Measurements from ENCODE around the gene NHP2. TPM values are rescaled to one million over a fixed set of nuclear protein-coding genes. Genes with fewer than 3 reads are reported as not detected.
A peak's percentile ranks its signal among the peaks of the same experiment; 100 is the strongest.

The NHP2 gene
- total and polyA plus RNA-seq, 9 of the 15 experiments (the other 6 are each of a cell fraction or from before 2014, with no cell fraction given), result 52.8 to 622 (median 144) TPM

DNA sequence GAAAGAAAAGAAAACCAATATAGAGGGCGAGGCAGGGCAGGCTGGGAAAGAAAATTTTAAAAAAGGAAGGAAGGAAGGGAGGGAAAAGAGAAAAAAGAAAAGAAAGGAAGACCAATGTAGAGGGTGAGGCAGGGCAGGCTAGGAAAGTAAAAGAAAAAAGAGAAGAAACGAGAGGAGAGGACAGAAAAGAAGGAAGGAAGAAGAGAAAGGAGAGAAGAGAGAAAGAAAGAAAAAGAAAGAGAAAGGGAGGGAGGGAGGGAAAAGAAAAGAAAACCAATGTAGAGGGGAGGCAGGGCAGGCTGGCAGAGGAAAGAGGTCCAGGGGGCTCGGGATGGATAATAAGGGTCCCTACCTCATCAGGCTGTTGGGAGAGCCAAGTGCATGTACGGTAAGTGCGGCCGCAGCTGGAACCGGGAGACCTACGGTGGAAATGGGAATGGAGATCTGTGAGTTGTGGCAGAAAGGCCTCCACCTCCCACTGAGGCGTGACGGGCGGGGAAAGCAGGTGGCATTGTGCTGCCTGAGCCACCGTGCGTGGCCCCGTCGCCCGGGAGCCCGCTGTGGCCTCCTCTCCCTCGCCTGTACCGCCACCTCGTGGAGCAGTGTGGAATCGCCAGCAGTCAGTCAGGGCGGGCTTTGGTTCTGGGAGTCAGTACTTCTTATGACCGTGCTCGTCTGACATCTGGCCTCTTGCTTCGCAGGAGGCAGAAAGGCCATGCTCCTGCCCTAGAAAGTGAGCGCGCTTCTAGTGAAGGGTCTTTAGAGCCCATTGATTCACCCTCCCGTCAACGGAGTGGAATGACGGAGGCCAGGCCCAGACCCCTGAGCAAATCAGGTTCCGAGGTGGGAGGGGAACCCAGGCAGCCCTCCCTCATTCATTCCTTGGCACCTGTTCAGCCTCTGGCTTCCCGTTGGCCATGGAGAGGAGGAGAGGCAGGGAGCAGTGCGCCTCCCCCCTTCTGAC lies 10.4 kb upstream of the NHP2 start (continued):
- TF ChIP-seq NONO (IDR thresholded peaks at IDR 0.05; ENCODE audit: low read depth in 2 of 2, low read length in 1 of 2), result 0 out of 4 replicates have a peak, but pooled peaks of 1 of the 2 experiments have one; percentile 19
- TF ChIP-seq LCOR (CRISPR knock-in tag; IDR thresholded peaks at IDR 0.05), result peak; percentile 31; the same call in 1 of the 2 replicates
- TF ChIP-seq CXXC5 (CRISPR knock-in tag; IDR thresholded peaks at IDR 0.05), result peak; percentile 55
- no peak for TF ChIP-seq ZNF124 (CRISPR knock-in tag; IDR thresholded peaks at IDR 0.05)
- peak; percentile 44; the same call in 1 of the 2 replicates for TF ChIP-seq MYC (IDR thresholded peaks at IDR 0.05; ENCODE audit: low read depth, low read length)
- TF ChIP-seq MYC (CRISPR knock-in tag; IDR thresholded peaks at IDR 0.05; ENCODE audit: borderline replicate concordance, low read depth), result no peak
- TF ChIP-seq ZNF12 (CRISPR knock-in tag; IDR thresholded peaks at IDR 0.05), result no peak
- TF ChIP-seq ZKSCAN1 (IDR thresholded peaks at IDR 0.05; ENCODE audit: low read depth, low read length), result no peak
- TF ChIP-seq, protein P1, sequence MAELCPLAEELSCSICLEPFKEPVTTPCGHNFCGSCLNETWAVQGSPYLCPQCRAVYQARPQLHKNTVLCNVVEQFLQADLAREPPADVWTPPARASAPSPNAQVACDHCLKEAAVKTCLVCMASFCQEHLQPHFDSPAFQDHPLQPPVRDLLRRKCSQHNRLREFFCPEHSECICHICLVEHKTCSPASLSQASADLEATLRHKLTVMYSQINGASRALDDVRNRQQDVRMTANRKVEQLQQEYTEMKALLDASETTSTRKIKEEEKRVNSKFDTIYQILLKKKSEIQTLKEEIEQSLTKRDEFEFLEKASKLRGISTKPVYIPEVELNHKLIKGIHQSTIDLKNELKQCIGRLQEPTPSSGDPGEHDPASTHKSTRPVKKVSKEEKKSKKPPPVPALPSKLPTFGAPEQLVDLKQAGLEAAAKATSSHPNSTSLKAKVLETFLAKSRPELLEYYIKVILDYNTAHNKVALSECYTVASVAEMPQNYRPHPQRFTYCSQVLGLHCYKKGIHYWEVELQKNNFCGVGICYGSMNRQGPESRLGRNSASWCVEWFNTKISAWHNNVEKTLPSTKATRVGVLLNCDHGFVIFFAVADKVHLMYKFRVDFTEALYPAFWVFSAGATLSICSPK (IDR thresholded peaks at IDR 0.05; ENCODE audit: borderline replicate concordance), result no peak
- TF ChIP-seq ARID1B (IDR thresholded peaks at IDR 0.05), result no peak
- TF ChIP-seq, protein P2, sequence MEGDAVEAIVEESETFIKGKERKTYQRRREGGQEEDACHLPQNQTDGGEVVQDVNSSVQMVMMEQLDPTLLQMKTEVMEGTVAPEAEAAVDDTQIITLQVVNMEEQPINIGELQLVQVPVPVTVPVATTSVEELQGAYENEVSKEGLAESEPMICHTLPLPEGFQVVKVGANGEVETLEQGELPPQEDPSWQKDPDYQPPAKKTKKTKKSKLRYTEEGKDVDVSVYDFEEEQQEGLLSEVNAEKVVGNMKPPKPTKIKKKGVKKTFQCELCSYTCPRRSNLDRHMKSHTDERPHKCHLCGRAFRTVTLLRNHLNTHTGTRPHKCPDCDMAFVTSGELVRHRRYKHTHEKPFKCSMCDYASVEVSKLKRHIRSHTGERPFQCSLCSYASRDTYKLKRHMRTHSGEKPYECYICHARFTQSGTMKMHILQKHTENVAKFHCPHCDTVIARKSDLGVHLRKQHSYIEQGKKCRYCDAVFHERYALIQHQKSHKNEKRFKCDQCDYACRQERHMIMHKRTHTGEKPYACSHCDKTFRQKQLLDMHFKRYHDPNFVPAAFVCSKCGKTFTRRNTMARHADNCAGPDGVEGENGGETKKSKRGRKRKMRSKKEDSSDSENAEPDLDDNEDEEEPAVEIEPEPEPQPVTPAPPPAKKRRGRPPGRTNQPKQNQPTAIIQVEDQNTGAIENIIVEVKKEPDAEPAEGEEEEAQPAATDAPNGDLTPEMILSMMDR (IDR thresholded peaks at IDR 0.05 in 2 of 3, conservative IDR thresholded peaks at IDR 0.05 in 1 of 3; ENCODE audit: insufficient read depth in 2 of 3, low read depth in 1 of 3, low read length in 3 of 3), result peak; percentile 97 to 98 (median 98)
- peak; percentile 56 for TF ChIP-seq CREM (IDR thresholded peaks at IDR 0.05; ENCODE audit: low read depth)
- no peak for TF ChIP-seq HDAC2 (IDR thresholded peaks at IDR 0.05)
- TF ChIP-seq, protein P3, sequence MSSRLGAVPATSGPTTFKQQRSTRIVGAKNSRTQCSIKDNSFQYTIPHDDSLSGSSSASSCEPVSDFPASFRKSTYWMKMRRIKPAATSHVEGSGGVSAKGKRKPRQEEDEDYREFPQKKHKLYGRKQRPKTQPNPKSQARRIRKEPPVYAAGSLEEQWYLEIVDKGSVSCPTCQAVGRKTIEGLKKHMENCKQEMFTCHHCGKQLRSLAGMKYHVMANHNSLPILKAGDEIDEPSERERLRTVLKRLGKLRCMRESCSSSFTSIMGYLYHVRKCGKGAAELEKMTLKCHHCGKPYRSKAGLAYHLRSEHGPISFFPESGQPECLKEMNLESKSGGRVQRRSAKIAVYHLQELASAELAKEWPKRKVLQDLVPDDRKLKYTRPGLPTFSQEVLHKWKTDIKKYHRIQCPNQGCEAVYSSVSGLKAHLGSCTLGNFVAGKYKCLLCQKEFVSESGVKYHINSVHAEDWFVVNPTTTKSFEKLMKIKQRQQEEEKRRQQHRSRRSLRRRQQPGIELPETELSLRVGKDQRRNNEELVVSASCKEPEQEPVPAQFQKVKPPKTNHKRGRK (tag; IDR thresholded peaks at IDR 0.05), result peak; percentile 98
- TF ChIP-seq, protein P4, sequence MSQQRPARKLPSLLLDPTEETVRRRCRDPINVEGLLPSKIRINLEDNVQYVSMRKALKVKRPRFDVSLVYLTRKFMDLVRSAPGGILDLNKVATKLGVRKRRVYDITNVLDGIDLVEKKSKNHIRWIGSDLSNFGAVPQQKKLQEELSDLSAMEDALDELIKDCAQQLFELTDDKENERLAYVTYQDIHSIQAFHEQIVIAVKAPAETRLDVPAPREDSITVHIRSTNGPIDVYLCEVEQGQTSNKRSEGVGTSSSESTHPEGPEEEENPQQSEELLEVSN (IDR thresholded peaks at IDR 0.05; ENCODE audit: borderline replicate concordance in 1 of 2, extremely low read depth in 1 of 2, insufficient read depth in 1 of 2, insufficient read length in 1 of 2, low read depth in 1 of 2, low read length in 1 of 2, poor library complexity in 1 of 2, severe bottlenecking in 1 of 2), result peak; percentile 46 to 68
- peak; percentile 47 to 71 for TF ChIP-seq MAZ (CRISPR knock-in tag; conservative IDR thresholded peaks at IDR 0.05 in 1 of 2, IDR thresholded peaks at IDR 0.05 in 1 of 2)
- TF ChIP-seq, protein P5, sequence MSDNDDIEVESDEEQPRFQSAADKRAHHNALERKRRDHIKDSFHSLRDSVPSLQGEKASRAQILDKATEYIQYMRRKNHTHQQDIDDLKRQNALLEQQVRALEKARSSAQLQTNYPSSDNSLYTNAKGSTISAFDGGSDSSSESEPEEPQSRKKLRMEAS (CRISPR knock-in tag; IDR thresholded peaks at IDR 0.05), result peak; percentile 91
- no peak for TF ChIP-seq ZNF57 (CRISPR knock-in tag; IDR thresholded peaks at IDR 0.05)

Data from K562 (cell line).